Measurements from ENCODE around the gene SLC50A1. TPM values are rescaled to one million over a fixed set of nuclear protein-coding genes. Genes with fewer than 3 reads are reported as not detected.

SLC50A1 gene, protein sequence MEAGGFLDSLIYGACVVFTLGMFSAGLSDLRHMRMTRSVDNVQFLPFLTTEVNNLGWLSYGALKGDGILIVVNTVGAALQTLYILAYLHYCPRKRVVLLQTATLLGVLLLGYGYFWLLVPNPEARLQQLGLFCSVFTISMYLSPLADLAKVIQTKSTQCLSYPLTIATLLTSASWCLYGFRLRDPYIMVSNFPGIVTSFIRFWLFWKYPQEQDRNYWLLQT
- 35.4 TPM for polyA plus RNA-seq (2013, experiment 1 of 2; ENCODE audit: insufficient read length)
- 39.5 TPM for polyA plus RNA-seq (2013, experiment 2 of 2; ENCODE audit: insufficient read length)

DNA sequence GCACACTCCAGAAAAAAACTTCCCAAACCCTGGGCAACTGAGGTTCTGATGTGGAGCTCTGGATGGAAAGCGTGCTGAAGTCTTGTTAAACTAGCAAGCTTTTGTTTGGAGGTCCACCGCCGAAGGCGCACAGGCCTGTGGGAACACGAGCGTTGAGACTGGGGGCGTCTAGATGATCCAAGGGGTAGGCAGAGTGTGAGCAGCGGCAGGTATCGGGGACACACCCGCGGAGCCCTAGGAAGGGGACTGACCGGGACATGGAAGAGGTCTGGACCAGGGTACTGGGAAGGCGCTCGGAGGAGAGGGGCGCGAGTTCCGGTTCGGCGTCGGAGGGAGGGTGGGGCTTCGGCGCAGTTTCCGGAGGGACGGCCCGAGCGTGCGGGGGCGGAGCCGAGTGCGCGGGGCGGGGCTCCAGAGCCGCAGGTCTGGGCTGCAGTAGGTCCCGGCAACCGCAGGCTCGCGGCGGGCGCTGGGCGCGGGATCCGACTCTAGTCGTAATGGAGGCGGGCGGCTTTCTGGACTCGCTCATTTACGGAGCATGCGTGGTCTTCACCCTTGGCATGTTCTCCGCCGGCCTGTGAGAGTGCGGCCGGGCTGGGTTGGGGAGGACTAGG lies at the start of gene SLC50A1:
Gene SLC50A1, plus strand, starts transcription at position 438 of the 614 bp plus-strand sequence. Its CDS starts 60 bp downstream, at position 498.
- peak; percentile 93 for DNase-seq

DNA sequence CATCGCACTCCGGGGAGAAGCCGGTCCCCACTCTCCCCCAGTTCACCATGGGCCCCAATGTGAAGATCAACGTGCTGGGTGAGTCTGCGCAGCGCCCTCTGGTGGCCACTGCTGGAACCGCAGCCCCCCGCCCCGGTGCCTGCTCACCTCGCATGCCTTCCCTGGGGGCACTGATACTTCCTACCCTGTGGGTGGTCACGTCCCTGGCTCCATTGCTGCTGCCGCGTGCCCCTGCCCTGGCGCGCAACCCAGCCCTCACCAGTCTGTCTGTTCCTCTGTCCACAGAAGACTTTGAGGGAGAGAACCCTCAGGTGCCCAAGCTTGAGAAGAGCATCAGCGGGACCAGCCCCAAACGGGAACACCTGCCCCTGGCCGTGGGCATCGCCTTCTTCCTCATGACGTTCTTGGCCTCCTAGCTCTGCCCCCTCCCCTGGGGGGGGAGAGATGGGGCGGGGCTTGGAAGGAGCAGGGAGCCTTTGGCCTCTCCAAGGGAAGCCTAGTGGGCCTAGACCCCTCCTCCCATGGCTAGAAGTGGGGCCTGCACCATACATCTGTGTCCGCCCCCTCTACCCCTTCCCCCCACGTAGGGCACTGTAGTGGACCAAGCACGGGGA lies 49.4 kb upstream of the SLC50A1 start:
- DNase-seq, result peak; percentile 41

DNA sequence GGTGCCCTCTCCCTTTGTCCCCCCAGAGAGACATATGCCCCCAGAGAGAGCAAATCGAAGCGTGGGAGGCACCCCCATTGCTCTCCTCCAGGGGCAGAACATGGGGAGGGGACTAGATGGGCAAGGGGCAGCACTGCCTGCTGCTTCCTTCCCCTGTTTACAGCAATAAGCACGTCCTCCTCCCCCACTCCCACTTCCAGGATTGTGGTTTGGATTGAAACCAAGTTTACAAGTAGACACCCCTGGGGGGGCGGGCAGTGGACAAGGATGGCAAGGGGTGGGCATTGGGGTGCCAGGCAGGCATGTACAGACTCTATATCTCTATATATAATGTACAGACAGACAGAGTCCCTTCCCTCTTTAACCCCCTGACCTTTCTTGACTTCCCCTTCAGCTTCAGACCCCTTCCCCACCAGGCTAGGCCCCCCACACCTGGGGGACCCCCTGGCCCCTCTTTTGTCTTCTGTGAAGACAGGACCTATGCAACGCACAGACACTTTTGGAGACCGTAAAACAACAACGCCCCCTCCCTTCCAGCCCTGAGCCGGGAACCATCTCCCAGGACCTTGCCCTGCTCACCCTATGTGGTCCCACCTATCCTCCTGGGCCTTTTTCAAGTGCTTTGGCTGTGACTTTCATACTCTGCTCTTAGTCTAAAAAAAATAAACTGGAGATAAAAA lies 48.7 kb upstream of the SLC50A1 start:
- DNase-seq, result no peak

DNA sequence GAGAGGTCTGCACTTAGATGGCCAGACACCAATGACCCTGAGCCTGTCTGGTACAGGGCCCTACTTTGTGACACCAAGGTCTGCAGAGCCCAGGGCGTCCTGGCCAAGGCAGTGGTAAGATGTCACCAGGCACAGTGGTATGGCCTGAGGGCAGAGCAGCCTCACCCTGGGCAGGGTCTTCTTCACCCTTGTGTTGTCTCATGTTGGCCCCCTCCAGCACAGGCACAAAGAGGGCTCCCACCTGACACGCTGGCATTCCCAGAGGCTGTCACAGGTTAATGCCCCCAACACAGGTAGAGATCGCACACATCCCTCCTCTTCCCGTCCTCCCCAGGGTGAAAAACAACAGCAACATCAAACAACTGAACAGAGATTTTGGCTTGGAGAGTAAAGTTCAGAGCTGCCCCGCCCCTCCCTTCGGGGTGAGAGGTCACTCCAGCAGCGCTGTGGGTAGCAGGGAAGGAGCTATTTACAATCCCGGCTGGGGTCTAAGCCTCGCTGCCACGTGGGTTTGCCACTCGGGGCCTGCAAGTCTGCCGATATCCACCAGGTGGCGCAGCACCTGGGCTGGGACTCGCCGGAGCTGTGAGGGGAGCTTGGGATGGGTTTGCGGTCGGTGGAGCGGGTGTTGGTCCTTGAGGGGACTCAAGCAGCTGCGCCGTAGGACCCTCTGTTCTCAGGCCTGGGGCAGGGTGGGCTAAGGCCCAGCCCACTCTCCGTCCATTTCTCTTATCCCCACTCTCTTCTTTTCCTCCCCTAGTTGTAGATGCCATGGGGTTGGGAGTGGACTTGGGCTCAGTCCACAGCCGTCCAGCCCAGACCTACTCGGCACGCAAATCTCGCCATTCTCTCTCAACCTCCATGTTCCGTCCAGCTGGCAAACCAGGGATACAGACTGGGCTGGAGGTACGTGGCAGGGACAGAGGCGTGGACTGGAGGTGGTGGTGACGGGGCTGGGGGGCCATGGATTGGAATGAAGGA lies 44.3 kb upstream of the SLC50A1 start:
- DNase-seq, result peak; percentile 61

DNA sequence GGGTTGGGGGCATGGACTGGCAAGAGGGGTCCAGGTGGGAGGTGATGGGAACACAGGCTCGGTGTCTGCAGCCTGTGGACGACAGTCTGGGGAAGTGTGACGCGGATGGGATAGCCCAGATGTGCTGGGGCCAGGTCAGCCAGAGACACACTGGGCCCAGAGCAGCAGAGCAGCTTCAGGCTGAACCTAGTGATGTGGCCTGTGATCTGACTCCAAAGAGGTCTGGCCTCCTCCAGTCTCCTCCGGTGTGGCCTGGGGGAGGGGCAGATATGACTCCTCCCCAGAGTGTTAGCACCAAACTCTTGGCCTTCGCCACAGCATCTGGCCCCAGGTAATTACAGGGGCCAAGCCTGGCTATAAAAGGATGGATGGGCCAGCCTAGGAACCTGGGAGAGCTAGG lies 43.5 kb upstream of the SLC50A1 start:
- DNase-seq, result no peak

DNA sequence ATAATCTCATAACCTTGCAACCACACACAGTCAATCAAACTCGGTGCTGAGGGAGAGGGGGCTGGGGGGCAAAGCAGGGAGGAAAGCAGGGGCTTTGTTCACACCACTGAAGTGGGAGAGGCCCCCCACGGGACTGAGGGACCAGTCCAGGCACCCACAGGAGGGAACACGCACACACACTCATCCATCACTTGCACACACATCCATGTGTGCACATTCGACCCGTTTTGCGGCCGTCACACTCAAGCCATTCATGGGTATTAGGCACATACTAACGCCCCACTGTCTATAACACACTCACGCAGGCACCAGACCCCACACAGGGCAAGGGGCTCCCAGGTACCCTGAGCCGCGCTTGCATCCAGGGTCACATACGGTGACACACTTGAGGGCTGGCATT lies 43.0 kb upstream of the SLC50A1 start:
- DNase-seq, result no peak

DNA sequence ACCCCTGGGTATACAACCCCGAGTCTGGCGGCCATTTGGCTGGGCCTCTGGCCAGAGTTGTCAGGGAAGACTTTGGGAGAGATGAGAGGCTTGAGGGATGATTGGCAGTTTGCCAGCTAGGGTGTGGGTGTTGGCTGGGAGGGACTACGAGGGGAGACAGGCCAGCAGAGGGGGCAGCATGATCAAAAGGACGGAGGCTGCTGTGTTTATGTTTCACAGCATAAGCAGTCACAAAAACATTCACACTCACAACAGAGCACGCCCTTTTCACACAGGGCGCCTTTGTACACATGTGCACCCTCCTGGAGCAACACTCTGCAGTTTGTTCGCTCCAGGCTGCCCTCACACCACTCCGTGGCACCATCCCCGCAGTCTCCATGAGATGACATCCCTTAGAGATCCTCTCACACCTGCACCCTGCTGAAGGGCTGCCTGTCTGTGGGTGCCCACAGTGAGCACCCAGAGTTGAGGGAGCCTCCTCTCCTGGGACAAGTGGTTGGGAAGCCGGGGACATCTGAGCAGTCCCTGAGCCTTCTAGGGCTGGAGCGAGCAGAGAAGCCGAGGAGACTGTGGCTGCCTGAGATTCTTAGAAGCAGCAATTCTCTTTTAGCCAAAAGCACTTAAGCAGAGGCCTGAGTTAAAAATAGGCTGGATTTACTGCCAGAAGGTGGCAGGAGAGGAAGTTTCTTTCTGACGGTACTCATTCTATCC lies 41.6 kb upstream of the SLC50A1 start:
- DNase-seq, result peak; percentile 33

DNA sequence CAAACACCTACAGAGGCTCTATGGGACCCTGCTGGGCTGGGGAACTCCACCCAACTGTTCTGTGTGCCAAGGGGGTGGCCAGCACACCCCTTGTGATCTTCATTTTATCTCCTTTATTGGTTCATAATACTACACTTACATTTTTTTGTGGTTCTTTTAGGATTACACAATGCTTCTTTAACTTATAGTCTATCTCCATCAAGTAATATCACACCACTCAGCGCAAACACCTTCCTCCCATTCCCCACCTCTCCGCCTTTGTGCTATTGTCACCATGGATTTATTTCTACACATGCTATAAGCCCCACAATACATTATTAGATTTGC lies 41.1 kb upstream of the SLC50A1 start:
- DNase-seq, result no peak

DNA sequence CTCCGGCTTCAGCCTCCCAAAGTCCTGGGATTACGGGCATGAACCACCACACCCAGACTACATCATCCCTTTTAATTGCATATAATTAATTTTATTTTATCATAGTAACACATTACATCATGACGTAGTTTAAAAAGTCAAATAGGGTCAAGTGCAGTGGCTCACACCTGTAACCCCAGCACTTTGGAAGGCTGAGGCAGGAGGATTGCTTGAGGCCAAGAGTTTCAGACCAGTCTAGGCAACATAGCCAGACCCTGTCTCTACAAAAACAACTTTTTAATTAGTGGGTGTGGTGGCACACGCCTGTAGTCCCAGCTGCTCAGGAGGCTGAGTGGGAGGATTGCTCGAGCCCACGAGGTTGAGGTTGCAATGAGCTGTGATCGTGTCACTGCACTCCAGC lies 36.3 kb upstream of the SLC50A1 start:
- no peak for DNase-seq

DNA sequence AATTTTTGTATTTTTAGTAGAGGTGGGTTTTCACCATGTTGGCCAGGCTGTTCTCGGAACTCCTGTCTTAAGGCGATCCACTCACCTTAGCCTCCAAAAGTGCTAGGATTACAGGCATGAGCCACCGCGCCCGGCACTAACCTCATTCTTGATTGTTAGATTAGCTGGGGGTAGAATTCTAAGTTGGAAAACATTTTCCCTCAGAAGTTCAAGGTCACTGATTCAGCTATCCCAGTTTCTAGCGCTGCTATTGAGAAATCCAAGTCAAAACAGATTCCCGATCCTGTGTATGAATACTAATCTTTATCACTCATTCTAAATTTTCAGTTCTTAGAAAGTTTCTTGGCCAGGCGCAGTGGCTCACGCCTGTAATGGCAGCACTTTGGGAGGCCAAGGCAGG lies 32.3 kb upstream of the SLC50A1 start:
- DNase-seq, result no peak

DNA sequence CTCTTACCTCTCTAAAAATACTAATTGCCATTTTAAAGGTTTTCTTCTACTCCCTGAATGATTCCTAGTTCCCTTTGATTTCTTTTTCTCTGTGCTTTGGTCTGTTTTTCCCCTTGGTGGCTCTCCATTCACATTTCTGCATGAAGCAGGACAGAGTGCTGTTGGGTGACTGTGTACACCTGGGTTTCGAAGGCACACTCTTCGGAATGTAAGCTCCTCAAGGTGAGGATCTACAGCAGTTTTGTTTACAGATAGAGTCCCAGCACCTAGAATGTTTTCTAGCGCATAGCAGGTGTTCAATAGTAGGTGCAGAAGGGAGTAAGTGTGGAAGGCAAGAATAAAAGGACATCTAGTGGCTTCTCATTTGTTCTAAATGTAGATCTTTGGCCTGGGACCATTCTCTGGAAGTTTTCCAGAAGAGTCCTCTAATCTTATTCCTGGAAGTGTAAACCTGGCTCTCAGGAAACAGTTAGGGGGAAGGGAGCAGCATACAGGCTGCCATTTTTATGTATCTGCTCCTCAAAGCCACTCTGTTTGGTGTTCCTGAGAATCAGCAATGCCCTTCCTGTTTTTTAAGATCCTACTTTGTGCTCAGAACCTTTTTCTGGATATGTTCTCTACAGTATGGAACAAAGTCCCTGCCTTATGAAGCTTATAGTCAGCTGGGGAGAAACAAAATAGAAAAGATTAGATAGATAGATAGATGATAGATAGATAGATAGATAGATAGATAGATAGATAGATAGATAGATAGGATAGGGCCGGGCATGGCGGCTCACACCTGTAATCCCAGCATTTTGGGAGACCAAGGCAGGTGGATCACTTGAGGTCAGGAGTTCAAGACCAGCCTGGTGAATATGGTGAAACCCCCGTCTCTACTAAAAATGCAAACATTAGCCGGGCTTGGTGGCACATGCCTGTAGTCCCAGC lies 30.8 kb upstream of the SLC50A1 start:
- DNase-seq, result no peak

DNA sequence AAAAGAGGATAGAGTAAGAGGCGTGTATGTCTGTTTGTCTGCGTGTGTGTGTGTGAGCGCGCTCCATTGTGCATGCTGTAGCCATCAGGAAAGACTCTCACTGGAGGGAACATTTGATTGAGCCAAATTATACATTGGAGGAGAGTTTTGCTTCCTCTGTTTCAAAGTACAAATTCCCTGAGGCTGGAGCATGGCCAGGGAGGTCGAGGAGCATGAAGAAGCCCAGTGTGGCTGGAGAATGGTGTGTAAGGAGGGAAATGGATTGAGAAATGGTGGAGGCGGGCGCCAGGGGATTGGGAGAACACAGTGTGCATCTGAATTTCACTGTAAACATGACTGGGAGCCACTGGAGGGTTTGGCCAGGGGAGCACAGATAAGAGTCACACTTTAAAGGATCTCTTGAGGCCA lies 30.0 kb upstream of the SLC50A1 start:
- no peak for DNase-seq

DNA sequence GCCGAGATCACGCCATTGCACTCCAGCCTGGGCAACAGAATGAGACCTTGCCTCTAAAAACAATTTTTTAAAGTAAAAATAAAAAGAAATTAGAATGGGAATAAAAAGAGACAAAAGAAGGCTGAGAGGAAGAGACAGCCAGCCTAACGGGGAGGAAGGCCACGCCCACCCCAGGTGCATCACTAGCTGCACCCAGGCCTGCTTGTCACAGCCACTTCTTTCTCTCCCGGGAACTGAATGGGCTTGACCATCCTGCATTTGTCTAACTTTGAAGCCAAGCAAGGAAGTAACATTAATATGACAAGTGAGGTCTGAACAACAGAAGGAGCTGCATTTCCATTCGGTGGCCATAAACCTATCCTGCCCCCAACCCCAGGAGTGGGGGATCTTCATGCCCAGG lies 28.8 kb upstream of the SLC50A1 start:
- DNase-seq, result no peak

DNA sequence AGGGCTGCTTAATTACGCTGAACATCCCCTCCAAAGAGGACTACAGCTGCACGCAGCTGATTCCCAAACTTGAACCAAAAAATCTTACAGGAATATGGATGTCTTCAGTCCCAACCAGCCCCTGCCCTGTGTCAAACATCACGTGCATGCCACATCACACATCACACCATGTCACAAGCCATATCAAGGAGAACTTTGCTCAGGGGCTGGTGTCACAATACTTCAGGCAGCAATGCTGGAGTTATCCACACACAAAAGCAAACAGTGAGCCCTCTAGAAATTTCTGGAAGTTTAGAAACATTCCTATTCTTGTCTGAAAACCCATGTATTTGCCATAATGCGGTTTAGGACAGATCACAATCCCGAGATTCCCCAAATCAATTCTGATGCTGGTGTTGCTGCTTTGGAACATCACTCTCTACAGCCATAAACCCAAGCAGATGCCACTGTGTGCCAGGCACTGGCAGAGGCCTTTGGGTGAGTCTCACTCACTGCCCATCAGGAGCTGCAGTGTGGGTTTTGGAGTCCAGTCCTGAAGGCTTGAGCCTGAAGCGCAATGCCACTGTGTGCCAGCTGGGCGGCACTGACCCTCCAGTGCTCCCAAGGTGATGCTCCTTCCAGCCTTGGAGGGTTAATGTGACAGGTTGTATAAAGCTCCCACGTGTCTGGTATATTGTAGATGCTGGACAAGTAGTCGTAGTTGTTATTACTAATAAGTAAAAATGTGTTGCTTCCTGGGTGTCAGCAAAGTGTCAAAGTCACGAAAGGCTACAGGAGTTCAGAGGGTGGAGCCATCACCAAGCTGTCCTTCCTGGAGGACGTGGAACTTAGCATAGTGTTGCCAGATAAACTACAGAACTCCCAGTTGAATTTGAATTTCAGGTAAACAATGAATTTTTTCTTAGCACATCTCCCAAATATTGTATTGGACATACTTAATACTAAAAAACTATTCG lies 28.1 kb upstream of the SLC50A1 start:
- no peak for DNase-seq

DNA sequence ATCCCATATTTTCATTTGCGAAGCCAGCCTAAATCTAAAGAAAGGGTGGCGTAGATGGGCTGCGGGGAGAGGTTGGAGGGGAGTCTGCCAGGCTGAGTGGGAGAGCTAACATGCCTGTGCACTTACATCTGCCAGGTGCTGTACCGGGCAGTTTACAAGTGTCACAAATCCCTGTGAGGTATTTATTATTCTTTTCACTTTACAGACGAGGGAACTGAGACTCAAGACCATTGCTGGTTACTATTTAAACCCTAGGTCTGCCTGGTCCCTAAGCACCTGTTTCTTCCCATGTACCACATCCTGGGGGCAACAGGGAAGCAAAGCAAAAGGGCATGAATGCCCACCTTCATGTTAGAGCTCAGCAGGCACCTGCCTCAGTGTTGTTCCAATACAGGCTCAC lies 27.4 kb upstream of the SLC50A1 start:
- no peak for DNase-seq

DNA sequence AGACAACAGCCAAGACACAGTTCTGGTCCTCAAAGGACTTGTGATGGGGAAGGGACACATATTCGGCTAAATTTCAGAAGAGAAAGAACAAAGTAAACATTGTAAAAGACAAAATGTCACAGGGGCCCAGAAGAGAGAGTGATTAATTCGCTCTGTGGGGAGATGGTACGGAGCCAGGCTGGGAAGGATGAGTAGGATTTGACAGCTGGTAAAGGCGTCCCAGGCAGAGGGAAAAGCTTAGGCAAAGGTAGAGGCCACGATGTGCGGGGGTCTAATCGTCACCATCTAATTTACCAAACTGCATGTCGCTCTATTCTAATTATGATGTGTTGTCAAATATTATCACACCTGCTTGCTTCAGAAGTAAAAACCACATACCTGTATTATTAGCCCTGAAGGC lies 25.3 kb upstream of the SLC50A1 start:
- DNase-seq, result no peak

DNA sequence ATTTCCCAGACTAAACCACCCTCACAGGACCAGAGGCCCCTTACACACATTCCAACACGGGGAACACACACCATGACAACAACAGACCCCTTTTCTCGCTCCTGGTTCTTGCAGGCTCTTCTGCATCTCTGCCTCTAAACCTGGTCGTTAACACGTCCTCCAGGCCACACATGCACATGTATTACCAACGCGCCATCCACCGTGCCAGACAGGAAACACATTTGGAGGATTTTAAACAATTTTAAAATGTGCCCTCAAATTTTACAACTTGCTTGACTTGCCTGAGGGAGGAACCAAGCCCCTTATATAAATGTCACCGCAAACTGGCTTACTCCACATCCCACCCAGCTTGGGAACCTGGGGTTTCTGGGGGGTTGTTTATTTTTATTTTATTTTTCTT lies 24.8 kb upstream of the SLC50A1 start:
- DNase-seq, result no peak

DNA sequence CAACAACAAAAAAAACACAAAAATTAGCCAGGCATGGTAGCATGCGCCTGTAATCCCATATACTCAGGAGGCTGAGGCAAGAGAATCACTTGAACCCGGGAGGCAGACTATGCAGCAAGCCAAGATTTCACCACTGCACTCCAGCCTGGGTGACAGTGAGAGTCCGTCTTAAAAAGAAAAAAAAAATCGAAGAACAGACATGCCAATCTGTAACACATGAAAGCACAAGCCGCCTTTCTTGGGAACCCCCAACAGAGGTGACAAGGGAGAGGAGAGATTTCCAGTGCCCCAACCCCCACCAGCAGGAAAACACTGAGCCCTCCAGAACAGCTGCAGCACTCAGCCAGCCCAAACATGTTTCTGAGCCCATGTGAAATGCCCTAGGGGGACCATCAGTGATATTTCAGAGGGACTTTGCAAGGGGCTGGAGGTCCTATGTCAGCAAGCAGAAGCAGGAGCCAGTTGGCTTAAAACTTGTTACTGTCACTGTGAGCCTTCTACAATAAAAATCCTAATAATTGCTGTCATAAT lies 22.1 kb upstream of the SLC50A1 start:
- DNase-seq, result no peak
